ENCODE data around the gene HNRNPUL2. TPM values are rescaled to one million over a fixed set of nuclear protein-coding genes. Genes with fewer than 3 reads are reported as not detected.
A peak's percentile ranks its signal among the peaks of the same experiment; 100 is the strongest.

HNRNPUL2 gene
- total and polyA plus RNA-seq, 9 of the 15 experiments (the other 6 are each of a cell fraction or from before 2014, with no cell fraction given) = 0.89 to 44.3 (median 15.2) TPM

DNA sequence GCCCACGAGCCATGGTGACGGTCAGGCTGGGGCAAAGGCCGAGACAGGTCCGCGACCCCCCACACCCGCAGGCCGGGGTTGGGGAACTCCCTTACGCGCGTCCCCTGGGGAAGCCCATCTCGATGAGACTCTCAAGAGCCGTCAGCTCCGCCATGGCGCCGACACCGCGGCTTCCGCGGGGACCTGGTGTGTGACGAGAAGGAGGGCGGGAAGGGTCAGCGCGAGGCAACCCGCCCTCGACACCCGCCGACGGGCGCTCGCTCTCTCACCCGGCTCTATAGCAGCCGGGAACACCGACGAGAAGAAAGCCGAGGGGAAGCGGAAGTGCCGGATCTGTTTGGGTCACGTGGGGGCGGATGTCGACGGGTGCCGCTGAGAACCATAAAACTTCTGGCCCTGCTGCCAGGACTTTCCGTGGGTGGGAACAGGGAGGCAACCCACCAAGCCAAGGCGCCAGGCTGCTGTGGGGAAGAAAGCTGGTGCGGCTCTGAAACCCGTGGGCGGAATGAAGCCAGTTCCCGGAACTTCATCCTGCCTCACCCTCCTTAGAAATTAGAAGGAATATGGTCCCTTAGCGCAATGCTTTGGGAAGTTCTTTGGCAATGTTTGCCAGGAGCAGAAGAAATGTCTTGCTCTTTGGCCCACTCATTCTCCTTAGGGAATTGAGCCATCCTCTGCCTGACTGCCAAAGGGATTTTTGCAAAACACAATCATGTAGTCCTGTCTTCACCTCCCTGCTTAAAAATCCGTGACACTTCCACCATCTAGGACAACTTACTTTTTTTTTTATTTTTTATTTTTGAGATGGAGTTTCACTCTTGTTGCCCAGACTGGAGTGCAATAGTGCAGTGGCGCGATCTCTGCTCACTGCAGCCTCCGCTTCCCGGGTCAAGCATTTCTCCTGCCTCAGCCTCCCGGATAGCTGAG lies 48.2 kb downstream of the HNRNPUL2 start, which contains the start of gene UBXN1 (continued):
- TF ChIP-seq ZNF318 (IDR thresholded peaks at IDR 0.05; ENCODE audit: borderline replicate concordance in 1 of 2, low read depth in 1 of 2) (no peak), ZNF175 (CRISPR knock-in tag; IDR thresholded peaks at IDR 0.05; ENCODE audit: low read depth) (no peak; the same call in 1 of the 2 replicates), TCF7L2 (IDR thresholded peaks at IDR 0.05; ENCODE audit: low read depth, low read length) (no peak), CHD4 (IDR thresholded peaks at IDR 0.05; ENCODE audit: insufficient read depth, insufficient replicate concordance, low read depth, low read length, poor library complexity, severe bottlenecking) (no peak), KAT2B (IDR thresholded peaks at IDR 0.05; ENCODE audit: low read depth, low read length) (no peak), ZNF766 (CRISPR knock-in tag; conservative IDR thresholded peaks at IDR 0.05) (no peak), PHF21A (IDR thresholded peaks at IDR 0.05; ENCODE audit: borderline replicate concordance, low read depth) (no peak), PRPF4 (IDR thresholded peaks at IDR 0.05; ENCODE audit: insufficient read depth, low read depth, low read length, poor library complexity, severe bottlenecking) (no peak), JUND (IDR thresholded peaks at IDR 0.05; ENCODE audit: borderline replicate concordance, low read depth, low read length) (0 out of 2 replicates have a peak, but pooled peaks have one; percentile 30), JUND (tag; IDR thresholded peaks at IDR 0.05; ENCODE audit: borderline replicate concordance, low read depth, low read length) (no peak; the same call in 2 of the 3 replicates), ZNF717 (CRISPR knock-in tag; IDR thresholded peaks at IDR 0.05) (no peak), BRF1 (IDR thresholded peaks at IDR 0.05; ENCODE audit: borderline replicate concordance, extremely low read depth, insufficient read length) (no peak)
- TF ChIP-seq, protein P1, sequence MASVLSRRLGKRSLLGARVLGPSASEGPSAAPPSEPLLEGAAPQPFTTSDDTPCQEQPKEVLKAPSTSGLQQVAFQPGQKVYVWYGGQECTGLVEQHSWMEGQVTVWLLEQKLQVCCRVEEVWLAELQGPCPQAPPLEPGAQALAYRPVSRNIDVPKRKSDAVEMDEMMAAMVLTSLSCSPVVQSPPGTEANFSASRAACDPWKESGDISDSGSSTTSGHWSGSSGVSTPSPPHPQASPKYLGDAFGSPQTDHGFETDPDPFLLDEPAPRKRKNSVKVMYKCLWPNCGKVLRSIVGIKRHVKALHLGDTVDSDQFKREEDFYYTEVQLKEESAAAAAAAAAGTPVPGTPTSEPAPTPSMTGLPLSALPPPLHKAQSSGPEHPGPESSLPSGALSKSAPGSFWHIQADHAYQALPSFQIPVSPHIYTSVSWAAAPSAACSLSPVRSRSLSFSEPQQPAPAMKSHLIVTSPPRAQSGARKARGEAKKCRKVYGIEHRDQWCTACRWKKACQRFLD (CRISPR knock-in tag; IDR thresholded peaks at IDR 0.05) = peak; percentile 81
- TF ChIP-seq, protein P2, sequence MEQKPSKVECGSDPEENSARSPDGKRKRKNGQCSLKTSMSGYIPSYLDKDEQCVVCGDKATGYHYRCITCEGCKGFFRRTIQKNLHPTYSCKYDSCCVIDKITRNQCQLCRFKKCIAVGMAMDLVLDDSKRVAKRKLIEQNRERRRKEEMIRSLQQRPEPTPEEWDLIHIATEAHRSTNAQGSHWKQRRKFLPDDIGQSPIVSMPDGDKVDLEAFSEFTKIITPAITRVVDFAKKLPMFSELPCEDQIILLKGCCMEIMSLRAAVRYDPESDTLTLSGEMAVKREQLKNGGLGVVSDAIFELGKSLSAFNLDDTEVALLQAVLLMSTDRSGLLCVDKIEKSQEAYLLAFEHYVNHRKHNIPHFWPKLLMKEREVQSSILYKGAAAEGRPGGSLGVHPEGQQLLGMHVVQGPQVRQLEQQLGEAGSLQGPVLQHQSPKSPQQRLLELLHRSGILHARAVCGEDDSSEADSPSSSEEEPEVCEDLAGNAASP (IDR thresholded peaks at IDR 0.05) = no peak
